Ovary (tissue), 3 donors: Measurements from ENCODE around the gene SLC1A1.

Experiments used
- CTCF ChIP-seq, 3 donors: fragments of 450-650 bp in 2 of 3; fragments of 200-600 bp in 1 of 3; IDR thresholded peaks; one replicate each; pipeline versions ENCODE4 v1.5.1 to v1.8.0; 2016 to 2022; ENCODE audit warnings: antibody characterized with exemption in 3 of 3, mild to moderate bottlenecking in 1 of 3
- POLR2A ChIP-seq: fragments of 450-650 bp; IDR thresholded peaks from one replicate; pipeline ENCODE4 v1.6.1; 2017; ENCODE audit warnings: antibody characterized with exemption, mild to moderate bottlenecking, moderate library complexity
- donor health status: DM: no; HTN: no; CAD: no.

- TF ChIP-seq CTCF (IDR thresholded peaks at IDR 0.05): no peak
- no peak for TF ChIP-seq POLR2A
Observed at GRCh38 chr9:4509590-4509984, 19.3 kb downstream of the SLC1A1 start.
